SH-SY5Y (cell line): ENCODE data around the gene TMEM184C.

Experiments
- GATA2 ChIP-seq: IDR thresholded peaks from 2 replicates; pipeline ENCODE4 v1.6.1; 2011; ENCODE audit warnings: mild to moderate bottlenecking, low read depth, low read length
- GATA3 ChIP-seq: IDR thresholded peaks from 2 replicates; pipeline ENCODE4 v1.6.1; 2011; ENCODE audit warnings: low read depth, mild to moderate bottlenecking, low read length, moderate library complexity

TMEM184C gene

GRCh38 chr4:147678796-147679549 is 61.8 kb downstream of the TMEM184C start:
- TF ChIP-seq GATA2 (no peak), GATA3 (no peak)

GRCh38 chr4:147682755-147683154 is 65.6 kb downstream of the TMEM184C start:
- TF ChIP-seq GATA2: no peak
- no peak for TF ChIP-seq GATA3

GRCh38 chr4:147683188-147683591 is 66.0 kb downstream of the TMEM184C start:
- TF ChIP-seq GATA2 (no peak), GATA3 (no peak)

- TF ChIP-seq GATA2 (no peak; the same call in 1 of the 2 replicates), GATA3 (no peak)
These were observed 66.8 kb downstream of the TMEM184C start, which contains the start of gene PRMT9 for GRCh38 chr4:147683717-147684700. PRMT9 (minus strand) TSS chr4:147684163; CDS start chr4:147683987, 176 bp downstream.

- TF ChIP-seq GATA3 (no peak), GATA2 (no peak)
These were observed 71.9 kb downstream of the TMEM184C start for GRCh38 chr4:147689067-147689466.

- TF ChIP-seq GATA3 (no peak), GATA2 (no peak)
These were observed 74.6 kb downstream of the TMEM184C start for GRCh38 chr4:147691820-147692219.

- no peak for TF ChIP-seq GATA3
- no peak for TF ChIP-seq GATA2
These were observed 76.0 kb downstream of the TMEM184C start for GRCh38 chr4:147693218-147693617.

GRCh38 chr4:147696866-147697265 is 79.7 kb downstream of the TMEM184C start:
- TF ChIP-seq GATA3: no peak

- no peak for TF ChIP-seq GATA3
- no peak for TF ChIP-seq GATA2
These were observed 87.6 kb downstream of the TMEM184C start for GRCh38 chr4:147704846-147705245.

GRCh38 chr4:147707892-147708672 is 90.9 kb downstream of the TMEM184C start:
- TF ChIP-seq GATA3 (no peak), GATA2 (no peak)

GRCh38 chr4:147709999-147710398 is 92.8 kb downstream of the TMEM184C start:
- TF ChIP-seq GATA2: no peak
- no peak for TF ChIP-seq GATA3

GRCh38 chr4:147714575-147715401 is 97.6 kb downstream of the TMEM184C start:
- no peak for TF ChIP-seq GATA3
- no peak for TF ChIP-seq GATA2

- TF ChIP-seq GATA3: no peak
- no peak for TF ChIP-seq GATA2
These were observed 100.7 kb downstream of the TMEM184C start for GRCh38 chr4:147717878-147718277.
